ENCODE data around the gene EVI5L.

GRCh38 chr19:7843521-7843920 lies 13.5 kb downstream of the EVI5L start:
- TF ChIP-seq CTCF (IDR thresholded peaks at IDR 0.05) = no peak
- TF ChIP-seq POLR2A (IDR thresholded peaks at IDR 0.05) = no peak
